ENCODE data around the gene MRO.
"Not testable (repeated sequence)": the region's sequence is repeated elsewhere in the genome, so short reads cannot be mapped to it uniquely, and the experiment has no call there.

MRO gene

DNA sequence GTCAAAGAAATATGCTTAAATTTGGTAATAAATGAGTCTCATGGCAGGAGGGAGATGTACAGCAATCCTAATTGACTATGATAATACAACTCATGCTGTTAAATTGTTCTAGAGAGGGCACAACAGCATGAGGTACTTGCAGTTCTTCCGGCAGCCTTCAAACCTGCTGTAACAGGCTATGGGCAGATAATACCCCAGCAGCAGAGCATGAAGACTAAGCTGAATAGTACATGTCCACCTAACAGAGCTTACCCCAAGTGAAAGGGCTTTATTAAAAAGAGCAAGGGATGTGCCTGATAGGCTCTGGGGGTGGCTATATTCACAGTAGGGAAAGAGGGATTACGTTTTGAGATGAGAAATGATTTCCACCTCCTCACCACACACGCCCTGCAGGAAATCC lies 28.9 kb downstream of the MRO start:
- no peak for DNase-seq

DNA sequence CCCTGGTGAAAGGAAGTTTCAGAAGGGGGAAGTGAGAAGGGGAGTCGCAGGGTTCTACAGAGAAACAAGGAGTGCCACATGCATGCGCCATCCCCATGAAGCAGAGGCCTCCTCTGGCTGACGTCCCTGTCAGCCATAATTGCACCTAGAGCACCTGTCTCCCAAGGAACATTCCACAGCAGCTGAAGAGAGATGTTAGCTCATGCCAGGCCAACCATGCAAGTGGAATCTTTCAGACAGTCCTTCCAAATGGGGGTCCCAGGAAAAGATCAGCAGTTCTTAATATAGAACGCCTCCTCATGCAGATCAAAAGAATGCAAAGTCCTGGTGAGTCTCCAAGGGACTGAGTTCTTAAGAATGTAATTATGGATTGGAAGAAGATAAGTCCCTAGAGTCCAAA lies 29.6 kb downstream of the MRO start:
- no peak for DNase-seq

DNA sequence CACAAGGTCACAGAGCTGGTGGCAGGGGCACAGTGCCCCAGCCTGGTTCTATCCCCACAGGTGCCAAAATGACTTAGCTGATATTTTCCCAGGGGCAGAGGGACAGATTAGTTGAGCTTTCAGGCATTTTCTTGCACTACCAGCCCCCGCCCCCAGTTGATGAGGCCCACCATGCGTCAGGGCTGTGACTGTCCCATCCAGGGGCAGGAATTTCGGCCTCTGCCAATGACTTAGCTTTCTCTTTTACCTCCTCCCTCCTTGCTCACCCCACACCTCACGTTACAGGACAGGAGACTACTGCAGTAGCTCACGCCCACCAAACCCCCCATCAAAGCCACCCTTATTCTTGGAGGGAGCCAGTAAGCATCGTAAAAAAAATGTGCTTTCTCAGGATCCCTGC lies 31.5 kb downstream of the MRO start:
- no peak for DNase-seq

DNA sequence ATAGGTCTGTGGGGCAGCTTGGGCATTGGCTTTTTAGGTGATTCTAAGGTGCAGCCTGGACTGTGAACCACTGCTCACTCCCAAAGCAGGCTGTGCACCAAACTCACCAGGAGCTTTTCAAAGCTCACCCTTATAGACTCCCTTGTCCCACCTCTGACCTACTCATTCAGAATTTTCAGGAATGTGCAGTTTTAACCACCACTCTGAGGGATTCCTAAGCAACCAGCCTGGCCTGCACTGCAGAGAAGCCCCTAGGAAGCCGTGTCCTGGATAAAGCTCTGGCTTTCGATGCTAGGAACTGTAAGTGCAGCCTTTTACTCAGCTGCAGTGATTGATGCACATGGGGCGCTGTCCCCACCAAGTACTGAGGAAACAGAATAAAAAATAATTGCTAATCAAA lies 33.0 kb downstream of the MRO start:
- DNase-seq, result no peak

DNA sequence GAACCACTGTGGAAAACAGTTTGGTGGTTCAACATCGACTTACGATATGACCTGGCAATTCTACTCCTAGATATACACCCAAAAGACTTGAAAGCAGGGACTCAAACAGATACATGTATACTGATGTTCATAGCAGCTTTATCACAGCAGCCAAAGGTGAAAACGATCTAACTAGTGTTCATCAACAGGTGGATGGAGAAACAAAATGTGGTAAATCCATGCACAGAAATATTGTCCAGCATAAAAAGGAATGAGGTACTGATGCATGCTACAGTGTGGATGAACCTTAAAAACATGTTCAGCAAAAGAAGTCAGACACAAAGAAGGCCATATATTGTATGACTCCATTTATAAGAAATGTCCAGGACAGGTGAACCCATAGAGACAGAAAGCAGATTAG lies 36.3 kb downstream of the MRO start:
- no peak for DNase-seq

DNA sequence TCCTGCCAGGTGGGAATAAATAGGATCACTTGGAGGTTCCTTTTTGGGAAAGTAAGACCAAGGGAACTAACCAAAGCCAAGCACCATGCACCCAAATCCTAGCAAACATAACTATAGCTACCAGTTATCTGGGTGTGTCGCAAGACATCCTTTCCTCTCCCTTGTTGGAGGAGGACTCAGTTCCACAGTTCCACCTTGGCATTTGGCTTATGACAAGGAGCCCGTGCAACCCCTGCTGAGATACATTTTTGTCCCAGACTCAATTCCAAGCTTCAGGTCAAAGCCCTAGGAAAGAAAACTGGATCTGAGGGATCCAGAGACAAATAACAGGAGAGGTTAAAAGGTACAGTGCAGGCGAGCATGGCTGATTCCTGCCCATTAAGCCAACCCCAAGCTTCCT lies 40.8 kb downstream of the MRO start:
- not testable (repeated sequence) for DNase-seq

DNA sequence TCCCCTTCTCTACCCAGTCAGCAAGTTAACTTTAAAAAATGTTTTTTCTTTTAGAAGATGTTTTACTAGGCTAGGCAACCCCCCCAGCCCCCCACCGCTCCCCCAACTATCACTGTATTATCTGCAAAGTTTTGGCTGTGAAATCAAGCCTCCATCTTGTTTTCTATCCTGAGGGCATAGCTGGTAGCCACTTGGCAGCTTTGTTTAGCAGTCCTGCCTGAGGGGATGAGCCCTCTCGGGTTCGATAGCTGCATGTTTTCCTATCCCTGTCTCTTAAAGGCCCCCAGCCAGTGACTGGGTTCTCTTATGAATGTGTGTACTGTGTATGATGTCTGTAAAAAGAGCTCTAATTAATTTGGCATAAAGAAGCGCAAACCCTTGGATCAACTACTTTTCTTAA lies 43.4 kb downstream of the MRO start:
- no peak for DNase-seq

DNA sequence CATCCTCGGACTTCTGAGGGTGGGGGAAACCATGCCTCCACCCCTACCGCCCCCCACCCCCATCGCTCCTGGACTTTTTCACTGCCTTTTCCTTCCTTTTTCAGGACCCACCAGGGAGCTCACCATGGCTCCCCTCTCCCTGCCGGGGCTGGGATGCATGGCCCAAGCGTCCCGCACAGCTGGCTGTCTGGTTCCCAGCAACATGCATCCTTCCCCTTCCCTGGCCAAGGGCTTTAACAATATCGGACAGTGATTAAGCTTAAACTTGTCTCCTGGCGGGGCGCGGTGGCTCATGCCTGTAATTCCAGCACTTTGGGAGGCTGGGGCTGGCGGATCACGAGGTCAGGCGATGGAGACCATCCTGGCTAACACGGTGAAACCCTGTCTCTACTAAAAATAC lies 44.1 kb downstream of the MRO start:
- no peak for DNase-seq

DNA sequence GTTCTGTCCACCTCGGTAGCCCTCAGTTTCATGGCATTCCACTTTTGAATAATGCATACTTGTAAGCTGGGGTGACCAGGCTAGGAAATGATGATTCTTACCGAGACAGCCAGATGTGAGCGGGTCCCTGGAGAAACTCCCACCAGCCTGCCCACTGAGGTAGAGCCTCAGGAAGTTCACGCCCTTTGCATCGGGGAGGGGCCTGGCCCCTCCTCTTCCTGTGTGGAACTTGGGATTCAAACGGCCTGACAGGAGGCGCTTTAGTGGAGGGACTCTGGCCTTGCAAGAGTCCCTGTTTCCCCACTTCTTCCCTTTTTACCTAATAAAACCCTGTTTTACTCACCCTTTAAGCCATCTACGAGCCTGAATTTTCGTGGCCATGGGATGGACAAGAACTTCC lies 44.6 kb downstream of the MRO start:
- DNase-seq, result no peak

DNA sequence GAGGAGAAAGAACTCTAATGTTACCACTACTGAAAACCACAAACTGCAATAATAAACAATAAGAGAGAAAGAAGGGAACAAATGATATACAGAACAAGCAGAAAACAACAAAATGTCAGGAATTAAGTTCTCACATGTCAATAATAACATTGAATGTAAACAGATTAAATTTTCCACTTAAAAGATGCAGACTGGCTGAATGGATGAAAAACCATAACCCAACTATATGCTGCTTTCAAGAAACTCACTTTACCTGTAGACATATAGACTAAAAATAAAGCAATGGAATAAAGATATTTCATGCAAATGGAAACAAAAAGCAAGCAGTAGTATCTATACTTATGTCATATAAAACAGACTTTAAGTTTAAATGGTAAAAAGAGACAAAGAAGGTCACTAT lies 50.4 kb downstream of the MRO start:
- DNase-seq, result no peak

DNA sequence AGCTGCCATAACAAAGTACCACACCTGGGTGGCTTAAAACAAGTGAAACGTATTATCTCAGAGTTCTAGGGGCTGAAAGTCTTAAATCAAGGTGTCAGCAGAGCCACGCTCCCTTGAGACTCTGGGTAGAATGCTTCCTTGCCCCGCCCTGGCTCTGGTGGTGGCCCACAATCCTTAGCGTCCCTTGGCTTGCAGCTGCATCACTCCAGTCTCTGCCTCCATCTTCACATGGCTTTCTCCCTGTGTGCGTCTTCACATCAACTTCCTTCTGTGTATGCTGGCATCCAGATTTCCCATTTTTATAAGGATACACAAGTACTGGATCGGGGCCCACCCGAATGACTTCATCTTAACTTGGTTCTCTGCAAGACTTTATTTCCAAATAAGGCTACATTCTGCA lies 62.5 kb downstream of the MRO start:
- DNase-seq, result no peak

DNA sequence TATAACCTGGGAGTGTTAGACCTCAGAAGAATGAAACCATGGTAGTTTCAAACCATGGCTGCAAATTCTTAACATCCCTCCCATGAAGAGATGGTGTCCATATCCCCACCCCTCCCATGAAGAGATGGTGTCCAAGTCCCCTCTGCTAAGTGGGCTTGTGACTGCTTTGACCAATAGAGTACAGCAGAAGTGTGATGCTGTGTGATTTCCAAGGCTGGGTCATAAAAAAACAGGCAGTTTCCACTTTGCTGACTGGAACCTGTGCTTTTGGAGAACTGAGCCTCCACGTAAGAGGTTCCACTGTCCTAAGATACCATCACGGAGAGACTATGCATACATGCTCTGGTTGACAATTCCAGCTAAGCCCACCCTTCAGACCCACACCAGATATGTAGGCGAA lies 65.5 kb downstream of the MRO start:
- DNase-seq, result no peak

DNA sequence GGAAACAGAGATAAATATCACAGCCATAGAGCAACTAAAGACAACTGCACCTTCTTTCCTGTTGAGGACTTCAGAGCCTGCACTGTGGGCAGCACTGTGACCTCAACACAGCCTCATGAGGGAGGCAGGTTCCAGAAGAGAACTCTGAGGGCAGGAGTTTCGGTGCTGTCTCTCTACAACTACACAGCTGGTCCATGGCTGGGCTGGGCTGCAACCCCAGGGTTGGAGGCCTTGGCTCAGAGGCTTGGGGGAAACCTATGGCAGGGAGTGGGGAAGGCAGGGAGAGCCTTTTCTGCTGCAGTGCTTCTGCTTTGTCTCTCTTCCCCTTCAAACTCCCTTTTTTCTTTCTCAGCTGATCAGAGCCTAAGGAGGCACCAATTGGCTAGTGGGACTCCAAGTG lies 66.5 kb downstream of the MRO start:
- DNase-seq, result no peak

DNA sequence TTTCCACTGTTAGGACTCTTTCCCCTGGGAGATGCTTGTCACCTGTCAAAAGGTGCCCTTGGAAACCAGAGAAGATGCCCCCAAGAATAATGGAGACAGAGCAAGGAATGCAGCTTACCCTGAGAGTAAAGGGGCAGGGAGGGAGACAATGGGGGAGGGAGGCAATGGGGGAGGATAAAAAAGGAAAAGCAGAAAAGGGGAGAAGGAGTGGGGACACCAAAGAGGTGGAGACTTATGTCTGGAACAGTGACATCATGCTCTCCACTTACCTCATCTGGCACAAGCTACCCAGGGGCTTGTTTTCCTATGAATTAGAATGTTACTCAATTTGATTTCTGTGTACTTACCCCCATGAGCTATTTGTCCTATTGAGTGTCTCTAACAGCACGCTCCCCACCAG lies 67.9 kb downstream of the MRO start:
- no peak for DNase-seq

DNA sequence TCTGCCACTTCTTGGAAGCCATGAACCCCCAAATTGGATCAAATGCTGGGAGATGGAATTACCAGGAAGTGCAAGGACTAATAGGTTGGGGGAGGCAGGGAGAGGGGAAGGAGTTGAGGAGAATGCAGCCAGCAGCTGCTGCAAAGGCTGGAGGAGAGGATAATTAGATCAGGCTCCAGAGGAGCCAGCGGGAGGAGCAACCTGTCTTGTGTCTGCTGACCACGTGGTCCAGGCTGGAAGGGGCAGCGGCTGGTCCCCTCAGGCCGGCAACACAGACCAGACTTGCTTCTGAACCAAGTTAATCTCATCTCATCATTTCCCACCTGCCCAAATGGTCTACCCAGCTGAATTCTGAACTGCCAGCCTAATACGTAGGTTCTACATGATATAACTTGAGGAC lies 68.3 kb downstream of the MRO start:
- no peak for DNase-seq

DNA sequence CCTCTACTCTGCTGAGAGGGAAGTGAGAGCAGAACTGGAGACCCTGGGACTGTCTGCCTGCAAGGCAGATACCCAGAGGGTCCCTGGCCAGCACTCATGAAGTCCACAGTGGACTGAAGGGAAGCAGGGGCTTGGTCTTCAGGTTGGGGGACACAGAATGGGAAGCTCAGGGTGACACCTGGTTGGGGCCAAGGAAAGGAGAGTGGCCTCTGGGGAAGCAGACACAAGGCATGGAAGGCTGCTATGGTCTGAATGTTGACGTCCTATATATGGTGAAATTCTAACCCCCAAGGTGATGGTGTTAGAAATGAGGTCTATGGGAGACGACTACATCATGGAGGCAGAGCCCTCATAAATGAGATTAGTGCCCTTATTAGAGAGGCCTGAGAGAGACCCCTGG lies 69.3 kb downstream of the MRO start:
- DNase-seq, result no peak

DNA sequence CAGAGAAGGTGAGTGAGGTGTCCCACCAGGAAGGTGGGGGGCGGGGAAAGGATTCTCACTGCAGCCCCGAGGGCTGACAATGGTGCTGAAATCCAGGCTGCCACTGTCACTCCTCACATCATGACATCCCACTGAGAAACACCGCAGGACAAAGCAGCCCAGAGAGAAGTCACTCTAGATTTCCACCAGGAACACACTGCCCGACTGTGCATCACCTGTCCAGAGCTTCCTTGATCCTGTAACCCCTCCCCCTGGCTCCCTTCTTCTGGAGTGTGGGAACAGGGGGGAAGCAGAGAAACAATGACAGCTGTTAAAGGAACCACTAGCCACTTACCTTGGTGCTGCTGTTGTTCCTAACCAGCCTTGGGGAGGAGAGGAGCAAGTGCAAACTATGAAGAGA lies 69.9 kb downstream of the MRO start:
- DNase-seq, result no peak

DNA sequence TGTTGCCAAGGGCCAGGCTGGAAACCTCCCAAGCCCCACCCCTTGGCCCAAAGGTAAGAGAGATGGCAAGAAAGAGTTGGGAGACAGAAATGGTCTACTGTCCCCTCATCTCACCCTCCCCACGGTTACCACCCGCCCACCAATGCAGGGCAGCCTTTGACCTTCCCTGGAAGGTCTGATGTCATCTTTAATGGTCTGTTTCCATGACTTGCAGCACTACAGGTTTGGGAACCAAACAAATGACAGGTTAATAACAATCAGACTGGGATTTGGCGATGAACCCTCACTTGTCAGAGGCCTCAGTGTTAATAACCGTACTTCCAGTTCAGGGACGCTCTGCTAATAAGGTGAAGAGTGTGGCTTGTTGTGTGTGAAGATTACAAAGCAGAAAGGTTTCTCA lies 70.4 kb downstream of the MRO start:
- no peak for DNase-seq

DNA sequence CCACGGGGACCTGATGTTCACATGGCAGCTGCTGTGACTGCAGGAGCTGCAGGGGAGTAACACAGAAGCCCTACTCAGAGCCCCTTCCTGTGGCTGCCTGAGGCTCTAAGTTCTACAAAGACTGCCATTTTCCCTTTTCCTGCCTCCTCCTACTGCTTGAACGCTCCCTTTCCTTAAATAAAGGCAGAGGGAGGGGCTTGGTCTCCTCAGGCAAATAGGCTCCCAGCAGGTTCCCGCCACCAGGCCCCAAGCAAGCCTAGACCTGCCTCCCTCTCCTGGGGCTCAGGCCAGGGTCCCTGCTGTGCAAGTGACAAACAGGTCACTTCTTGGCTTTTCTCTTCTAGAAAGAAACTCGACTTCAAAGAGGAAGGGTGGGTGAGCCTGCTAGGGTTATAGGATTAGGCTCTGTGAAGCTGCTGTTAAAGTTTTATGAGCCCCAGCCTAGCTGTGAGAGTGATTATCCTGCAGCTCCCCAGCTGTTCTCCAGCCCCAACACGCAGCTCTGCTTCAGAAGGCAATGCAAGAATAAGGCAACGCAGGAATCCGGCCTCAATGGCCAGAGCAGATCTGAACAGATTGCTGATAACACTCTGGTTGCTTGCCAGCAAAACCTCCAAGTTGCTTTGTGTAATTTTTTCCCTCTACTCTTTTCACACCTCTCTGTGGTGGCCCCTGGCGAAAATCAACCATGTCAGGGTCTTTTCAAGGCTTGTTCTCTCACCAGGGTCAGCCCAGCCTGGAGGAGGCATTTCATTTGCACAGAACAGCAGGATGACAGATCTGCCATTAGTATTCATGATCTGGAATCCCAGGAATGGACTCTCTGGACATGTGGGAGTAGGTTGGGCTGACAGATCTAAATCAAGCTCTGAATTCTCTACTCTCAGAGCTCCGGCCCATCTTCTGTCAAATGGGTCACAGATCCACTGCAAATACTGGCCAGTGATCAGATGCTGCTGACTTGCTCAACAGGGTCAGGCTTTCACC lies 71.3 kb downstream of the MRO start:
- no peak for DNase-seq

DNA sequence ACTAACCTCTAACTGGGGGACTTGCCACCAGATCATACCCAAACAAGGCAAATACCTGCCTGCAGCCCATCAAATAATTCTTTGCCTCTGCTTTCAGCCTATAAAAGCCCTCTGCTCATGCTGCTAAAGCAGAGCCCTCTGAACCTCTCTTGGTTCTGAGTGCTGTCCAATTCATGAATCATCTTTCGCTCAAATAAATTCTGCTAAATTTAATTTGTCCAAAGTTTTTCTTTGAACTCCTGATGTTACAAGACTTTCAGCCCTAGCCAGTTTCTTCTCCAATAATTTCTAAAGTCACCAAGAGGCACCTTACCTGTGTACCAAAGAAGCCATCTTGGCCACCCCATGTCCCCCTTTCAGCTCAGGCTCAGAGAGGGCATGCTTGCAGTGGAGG lies 72.0 kb downstream of the MRO start:
- DNase-seq, result no peak

DNA sequence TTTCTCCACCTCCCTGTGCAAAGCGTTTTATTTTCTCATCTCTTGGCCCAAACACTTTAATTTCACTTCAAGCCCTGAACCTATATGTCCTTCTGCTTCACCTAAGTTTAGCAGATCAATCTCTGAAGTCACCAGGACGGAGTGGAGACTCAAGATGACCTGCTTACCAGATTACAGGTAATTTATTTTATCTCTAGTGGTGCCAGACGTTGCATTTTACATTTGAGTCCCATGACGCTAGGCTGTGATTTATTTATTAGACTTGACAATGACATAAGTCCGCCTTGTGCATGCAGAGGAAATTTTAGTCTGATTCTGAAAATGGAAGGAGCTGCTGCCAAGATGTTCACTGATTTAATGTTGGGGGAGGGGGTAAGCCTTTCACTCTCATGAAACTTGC lies 73.9 kb downstream of the MRO start:
- DNase-seq, result no peak
